RWPE2 (cell line): Measurements from ENCODE around the gene TRIP12.
"Not testable (repeated sequence)": the region's sequence is repeated elsewhere in the genome, so short reads cannot be mapped to it uniquely, and the experiment has no call there.

Experiments
- ATAC-seq: fragments of 200-7000 bp; cut with Tn5 transposase; 3 replicates; pipeline ENCODE4 v1.9.1; 2021; ENCODE audit warnings: low read depth
- DNase-seq: peaks from one replicate; pipeline ENCODE4 v3.0.0-alpha.2; 2020; ENCODE audit warnings: low spot score
- H3K27ac ChIP-seq: fragments of 450-650 bp; 2 replicates; pipeline ENCODE4 v1.5.1; 2017; ENCODE audit warnings: mild to moderate bottlenecking; ENCODE audit not compliant: poor library complexity, severe bottlenecking
- H3K27me3 ChIP-seq: fragments of 250-450 bp; sonication (Bioruptor Pico); 2 replicates; pipeline ENCODE4 v1.5.1; 2021; ENCODE audit warnings: mild to moderate bottlenecking, moderate library complexity; ENCODE audit not compliant: insufficient read depth, poor library complexity, severe bottlenecking
- H3K36me3 ChIP-seq: fragments of 250-450 bp; sonication (Bioruptor Pico); 2 replicates; pipeline ENCODE4 v1.5.1; 2020; ENCODE audit warnings: low read depth, mild to moderate bottlenecking, moderate library complexity
- H3K4me1 ChIP-seq: fragments of 250-450 bp; sonication (Bioruptor Pico); 2 replicates; pipeline ENCODE4 v1.5.1; 2021; ENCODE audit warnings: mild to moderate bottlenecking, moderate library complexity; ENCODE audit not compliant: insufficient read depth, poor library complexity, severe bottlenecking
- H3K4me3 ChIP-seq: fragments of 250-450 bp; sonication (Bioruptor Pico); 2 replicates; pipeline ENCODE4 v1.5.1; 2021; ENCODE audit warnings: mild to moderate bottlenecking, moderate library complexity; ENCODE audit not compliant: severe bottlenecking
- H3K9me3 ChIP-seq: fragments of 250-450 bp; sonication (Bioruptor Pico); 2 replicates; pipeline ENCODE4 v1.5.1; 2021; ENCODE audit warnings: mild to moderate bottlenecking, moderate library complexity; ENCODE audit not compliant: severe bottlenecking
- CTCF ChIP-seq: fragments of 450-650 bp; IDR thresholded peaks from one replicate; pipeline ENCODE4 v1.5.1; 2017; ENCODE audit warnings: mild to moderate bottlenecking, moderate library complexity; ENCODE audit not compliant: poor library complexity, severe bottlenecking

The TRIP12 gene

GRCh38 chr2:229843613-229844012 is 78.2 kb downstream of the TRIP12 start:
- Histone ChIP-seq H3K27me3 (no peaks in the 10 kb centered on the region), H3K27ac (no peak overlapping the region), H3K36me3 (peaks cover 66% of the 10 kb centered on the region), H3K4me3 (no peak overlapping the region), H3K9me3 (no peaks in the 10 kb centered on the region), H3K4me1 (no peaks in the 10 kb centered on the region)
- ATAC-seq (no peak), DNase-seq (no peak)
- no peak for TF ChIP-seq CTCF

- TF ChIP-seq CTCF: no peak
- ATAC-seq: no peak
- DNase-seq: no peak
- H3K9me3 ChIP-seq: no peaks in the 10 kb centered on the region
- H3K27ac ChIP-seq: no peak overlapping the region
- no peak overlapping the region for H3K4me3 ChIP-seq
- peaks cover 68% of the 10 kb centered on the region for H3K36me3 ChIP-seq
- H3K27me3 ChIP-seq: no peaks in the 10 kb centered on the region
- no peaks in the 10 kb centered on the region for H3K4me1 ChIP-seq
Observed at GRCh38 chr2:229838729-229839128, 83.1 kb downstream of the TRIP12 start.

GRCh38 chr2:229836847-229837246 is 85.0 kb downstream of the TRIP12 start:
- DNase-seq: no peak
- Histone ChIP-seq H3K4me1 (no peaks in the 10 kb centered on the region), H3K36me3 (peaks cover 55% of the 10 kb centered on the region), H3K9me3 (no peaks in the 10 kb centered on the region), H3K4me3 (no peak overlapping the region), H3K27ac (no peak overlapping the region), H3K27me3 (no peaks in the 10 kb centered on the region)
- TF ChIP-seq CTCF: no peak
- ATAC-seq: no peak

DNA sequence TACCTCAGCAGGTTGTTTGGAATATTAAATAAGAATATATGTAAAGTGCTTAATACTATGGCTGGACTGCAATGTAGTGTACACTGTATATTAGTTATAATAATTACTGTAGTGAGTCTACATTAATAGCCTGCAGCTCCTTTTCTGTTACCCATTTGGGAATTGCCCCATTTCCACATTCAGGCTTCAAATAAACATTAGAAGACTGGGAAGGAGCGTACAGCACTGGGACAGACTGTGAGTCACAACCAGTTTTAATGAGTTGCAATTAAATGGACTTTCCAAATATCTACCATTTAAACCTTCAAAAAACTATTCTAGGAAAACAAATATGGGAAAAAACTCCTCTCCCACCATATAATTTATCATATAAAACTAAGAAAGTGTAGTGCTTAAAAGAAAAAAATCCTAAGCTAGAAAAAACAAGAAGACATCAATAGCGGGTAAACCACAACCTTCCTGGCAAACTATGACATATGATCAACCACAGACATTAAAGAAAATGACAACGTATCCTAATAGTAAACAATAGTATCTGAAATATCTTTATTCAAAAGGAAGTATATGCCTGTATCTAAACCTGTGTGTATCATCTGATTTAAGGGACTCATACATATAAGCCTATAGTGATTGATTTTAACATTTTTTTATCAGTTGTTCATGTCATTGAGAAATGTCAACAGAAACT is 86.1 kb downstream of the TRIP12 start:
- peaks cover 56% of the 10 kb centered on the region for H3K36me3 ChIP-seq
- no peaks in the 10 kb centered on the region for H3K9me3 ChIP-seq
- DNase-seq (no peak), ATAC-seq (no peak)
- H3K27ac ChIP-seq: no peak overlapping the region
- no peaks in the 10 kb centered on the region for H3K4me1 ChIP-seq
- no peak overlapping the region for H3K4me3 ChIP-seq
- no peaks in the 10 kb centered on the region for H3K27me3 ChIP-seq
- TF ChIP-seq CTCF: no peak

- not testable (repeated sequence) for H3K9me3 ChIP-seq, H3K4me3 ChIP-seq, H3K27me3 ChIP-seq, H3K27ac ChIP-seq, DNase-seq, H3K4me1 ChIP-seq, ATAC-seq
- peaks cover 59% of the 10 kb centered on the region for H3K36me3 ChIP-seq
Observed at GRCh38 chr2:229834368-229834767, 87.4 kb downstream of the TRIP12 start.
